Measurements from ENCODE around the gene FOCAD.

FOCAD gene

DNA sequence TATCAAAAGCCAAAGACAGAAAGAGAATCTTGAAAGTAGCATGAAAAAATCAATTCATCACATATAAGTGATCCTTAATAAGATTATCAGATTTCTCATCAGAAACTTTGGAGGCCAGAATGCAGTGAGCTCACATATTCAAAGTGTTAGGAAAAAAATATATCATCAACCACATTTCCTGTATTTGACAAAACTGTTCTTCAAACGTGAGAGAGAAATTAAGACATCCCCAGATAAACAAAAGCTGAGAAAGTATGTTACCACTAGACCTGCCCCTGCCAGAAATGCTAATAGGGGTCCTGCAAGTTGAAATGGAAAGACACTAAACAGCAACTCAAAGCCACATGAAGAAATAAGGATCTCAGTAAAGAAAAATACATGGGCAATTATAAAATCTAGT lies 317.5 kb downstream of the FOCAD start:
- Mint-ChIP-seq H3K9me3 (peaks cover 9% of the 10 kb centered on the region), H3K27me3 (no peaks in the 10 kb centered on the region), H3K4me3 (no peak overlapping the region), H3K36me3 (ENCODE audit: low read depth) (peaks cover 54% of the 10 kb centered on the region), H3K4me1 (ENCODE audit: low read depth) (peaks cover 14% of the 10 kb centered on the region), H3K27ac (no peak overlapping the region)
- intact Hi-C loops (cut with micrococcal nuclease), result no loop called here

- Mint-ChIP-seq H3K36me3 (ENCODE audit: low read depth) (peaks cover 58% of the 10 kb centered on the region), H3K27ac (no peak overlapping the region), H3K9me3 (peaks cover 9% of the 10 kb centered on the region), H3K4me3 (no peak overlapping the region), H3K4me1 (ENCODE audit: low read depth) (peaks cover 14% of the 10 kb centered on the region), H3K27me3 (no peaks in the 10 kb centered on the region)
- intact Hi-C loops (cut with micrococcal nuclease), result no loop called here
Measured at GRCh38 chr9:21002040-21002439, 318.0 kb downstream of the FOCAD start.

- H3K4me1 Mint-ChIP-seq (ENCODE audit: low read depth), result peaks cover 11% of the 10 kb centered on the region
- no peaks in the 10 kb centered on the region for H3K9me3 Mint-ChIP-seq
- peaks cover 65% of the 10 kb centered on the region for H3K36me3 Mint-ChIP-seq (ENCODE audit: low read depth)
- no peaks in the 10 kb centered on the region for H3K27me3 Mint-ChIP-seq
- intact Hi-C loops (cut with micrococcal nuclease), result no loop called here
- H3K27ac Mint-ChIP-seq, result no peak overlapping the region
- no peak overlapping the region for H3K4me3 Mint-ChIP-seq
Measured at GRCh38 chr9:21015129-21015815, 331.2 kb downstream of the FOCAD start.

DNA sequence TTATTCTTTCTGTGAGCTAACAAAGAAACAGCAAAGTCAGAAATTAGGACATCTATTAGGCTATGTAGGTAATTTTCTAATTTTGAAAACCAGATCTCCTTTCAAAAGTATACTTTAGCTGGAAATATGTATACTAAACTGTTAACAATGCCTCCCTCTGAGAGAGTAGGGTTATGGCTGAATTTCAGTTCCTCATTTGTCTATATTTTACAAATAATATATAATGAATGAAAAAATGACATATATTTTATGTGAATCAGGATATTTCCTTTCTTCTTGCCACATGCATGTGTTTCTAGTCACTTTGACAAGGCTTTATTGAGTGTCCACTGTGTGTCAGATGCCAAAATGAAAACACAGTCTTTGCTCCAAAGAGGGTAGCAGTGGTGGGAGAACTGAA lies 331.9 kb downstream of the FOCAD start:
- Mint-ChIP-seq H3K36me3 (ENCODE audit: low read depth) (peaks cover 60% of the 10 kb centered on the region), H3K9me3 (no peaks in the 10 kb centered on the region), H3K4me3 (no peak overlapping the region), H3K27me3 (no peaks in the 10 kb centered on the region), H3K4me1 (ENCODE audit: low read depth) (peaks cover 14% of the 10 kb centered on the region), H3K27ac (no peak overlapping the region)
- intact Hi-C loops (cut with micrococcal nuclease), result no loop called here

DNA sequence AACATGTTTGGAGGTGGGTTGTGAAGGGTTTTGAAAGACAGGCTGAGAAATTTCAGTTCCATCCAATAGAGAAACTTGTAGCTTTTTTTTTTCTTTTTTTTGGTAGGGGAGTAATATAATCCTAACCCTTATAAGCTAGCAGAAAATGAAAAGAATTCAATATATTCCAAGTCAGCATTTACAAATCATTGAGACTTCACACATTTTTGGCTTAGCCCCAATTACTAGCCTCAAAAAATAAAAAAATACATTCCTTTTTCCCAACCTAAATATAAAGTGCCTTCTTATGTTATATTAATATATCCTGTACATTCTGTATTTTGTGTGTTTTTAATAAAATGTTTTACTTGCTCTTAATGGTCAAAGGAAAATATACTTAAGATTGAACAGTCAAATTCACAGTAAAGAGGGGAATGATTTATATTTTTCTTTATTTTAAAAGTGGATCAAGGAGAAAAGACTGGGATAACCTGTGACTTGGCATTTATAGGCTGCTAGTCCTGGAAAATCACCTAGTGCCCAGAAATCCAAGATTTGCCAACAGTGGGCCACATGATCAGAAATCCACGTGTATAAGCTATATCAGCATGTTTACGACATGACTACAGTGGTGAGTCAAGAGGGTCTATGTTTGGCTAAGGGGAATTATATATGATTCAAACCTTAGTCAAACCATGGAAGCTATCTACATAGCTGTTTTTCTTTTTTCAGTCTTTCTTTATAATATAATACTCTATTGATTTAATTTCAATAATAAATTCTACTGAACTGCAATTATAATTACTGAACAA lies 332.8 kb downstream of the FOCAD start:
- no peaks in the 10 kb centered on the region for H3K9me3 Mint-ChIP-seq
- no peaks in the 10 kb centered on the region for H3K27me3 Mint-ChIP-seq
- peaks cover 54% of the 10 kb centered on the region for H3K36me3 Mint-ChIP-seq (ENCODE audit: low read depth)
- H3K4me1 Mint-ChIP-seq (ENCODE audit: low read depth), result peaks cover 22% of the 10 kb centered on the region
- intact Hi-C loops (cut with micrococcal nuclease), result no loop called here
- no peak overlapping the region for H3K4me3 Mint-ChIP-seq
- no peak overlapping the region for H3K27ac Mint-ChIP-seq

- intact Hi-C loops (cut with micrococcal nuclease), result no loop called here
- Mint-ChIP-seq H3K27me3 (no peaks in the 10 kb centered on the region), H3K9me3 (no peaks in the 10 kb centered on the region), H3K4me3 (no peak overlapping the region), H3K4me1 (ENCODE audit: low read depth) (peaks cover 22% of the 10 kb centered on the region), H3K27ac (no peak overlapping the region), H3K36me3 (ENCODE audit: low read depth) (peaks cover 42% of the 10 kb centered on the region)
Measured at GRCh38 chr9:21018177-21018576, 334.1 kb downstream of the FOCAD start.

- H3K9me3 Mint-ChIP-seq, result no peaks in the 10 kb centered on the region
- H3K4me3 Mint-ChIP-seq, result peak overlapping the region; percentile 61
- H3K36me3 Mint-ChIP-seq (ENCODE audit: low read depth), result peaks cover 14% of the 10 kb centered on the region
- intact Hi-C loops (cut with micrococcal nuclease), result no loop called here
- peak overlapping the region; percentile 85 for H3K27ac Mint-ChIP-seq
- peaks cover 20% of the 10 kb centered on the region for H3K4me1 Mint-ChIP-seq (ENCODE audit: low read depth)
- H3K27me3 Mint-ChIP-seq, result no peaks in the 10 kb centered on the region
Measured at GRCh38 chr9:21023861-21024260, 339.8 kb downstream of the FOCAD start.

DNA sequence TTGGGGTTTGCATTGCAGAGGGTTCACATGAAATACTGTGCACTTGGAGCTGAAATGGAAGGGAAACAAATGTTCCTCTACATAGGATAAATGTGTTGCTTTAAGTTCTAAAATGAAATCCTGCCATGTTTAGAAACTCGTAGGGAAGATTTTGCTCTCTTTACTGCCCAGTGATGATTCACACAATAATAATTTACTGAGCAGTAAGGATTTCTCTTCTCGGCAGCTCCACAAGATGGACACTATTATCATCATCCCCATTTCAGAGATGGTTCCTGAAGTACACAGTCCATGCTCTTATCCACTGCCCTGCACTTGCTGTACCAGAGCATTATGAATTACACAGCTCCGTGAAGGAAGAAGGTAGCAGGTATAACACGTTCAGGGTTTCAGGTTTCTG lies 343.2 kb downstream of the FOCAD start:
- intact Hi-C loops (cut with micrococcal nuclease), result loop anchor here (5.0 kb wide), 1 partner anchor 45 kb away; no protein-coding TSS in a partner anchor
- H3K27me3 Mint-ChIP-seq, result no peaks in the 10 kb centered on the region
- no peaks in the 10 kb centered on the region for H3K9me3 Mint-ChIP-seq
- H3K36me3 Mint-ChIP-seq (ENCODE audit: low read depth), result peaks cover 7% of the 10 kb centered on the region
- no peak overlapping the region for H3K27ac Mint-ChIP-seq
- no peak overlapping the region for H3K4me3 Mint-ChIP-seq
- H3K4me1 Mint-ChIP-seq (ENCODE audit: low read depth), result peaks cover 11% of the 10 kb centered on the region

- H3K4me3 Mint-ChIP-seq, result no peak overlapping the region
- intact Hi-C loops (cut with micrococcal nuclease), result loop anchor here (5.0 kb wide), 1 partner anchor 46 kb away; no protein-coding TSS in a partner anchor
- H3K27ac Mint-ChIP-seq, result peak overlapping the region; percentile 25
- peaks cover 7% of the 10 kb centered on the region for H3K36me3 Mint-ChIP-seq (ENCODE audit: low read depth)
- H3K27me3 Mint-ChIP-seq, result peaks cover 1% of the 10 kb centered on the region
- peaks cover 8% of the 10 kb centered on the region for H3K9me3 Mint-ChIP-seq
- peaks cover 16% of the 10 kb centered on the region for H3K4me1 Mint-ChIP-seq (ENCODE audit: low read depth)
Measured at GRCh38 chr9:21028466-21028865, 344.4 kb downstream of the FOCAD start.

DNA sequence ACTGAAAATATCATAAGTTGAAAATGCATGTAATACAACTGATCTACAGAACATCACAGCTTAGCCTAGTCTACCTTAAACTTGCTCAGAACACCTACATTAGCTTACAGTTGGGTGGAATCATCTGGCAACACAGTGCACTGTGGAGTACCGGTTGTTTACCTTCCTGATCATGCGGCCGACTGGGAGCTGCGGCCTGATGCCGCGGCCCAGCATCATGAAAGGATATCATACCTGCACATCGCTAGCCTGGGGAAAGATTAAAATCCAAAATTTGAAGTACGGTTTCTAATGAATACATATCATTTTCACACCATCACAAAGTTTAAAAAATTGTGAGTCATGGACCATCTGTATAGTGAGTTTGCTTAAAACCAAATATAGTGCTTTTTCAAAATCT lies 345.6 kb downstream of the FOCAD start:
- Mint-ChIP-seq H3K27me3 (peaks cover 1% of the 10 kb centered on the region), H3K27ac (no peak overlapping the region), H3K4me3 (no peak overlapping the region), H3K4me1 (ENCODE audit: low read depth) (peaks cover 9% of the 10 kb centered on the region), H3K9me3 (peaks cover 8% of the 10 kb centered on the region), H3K36me3 (ENCODE audit: low read depth) (peaks cover 7% of the 10 kb centered on the region)
- intact Hi-C loops (cut with micrococcal nuclease), result loop anchor here (5.0 kb wide), 3 partner anchors 38 to 68 kb away; no protein-coding TSS in a partner anchor

DNA sequence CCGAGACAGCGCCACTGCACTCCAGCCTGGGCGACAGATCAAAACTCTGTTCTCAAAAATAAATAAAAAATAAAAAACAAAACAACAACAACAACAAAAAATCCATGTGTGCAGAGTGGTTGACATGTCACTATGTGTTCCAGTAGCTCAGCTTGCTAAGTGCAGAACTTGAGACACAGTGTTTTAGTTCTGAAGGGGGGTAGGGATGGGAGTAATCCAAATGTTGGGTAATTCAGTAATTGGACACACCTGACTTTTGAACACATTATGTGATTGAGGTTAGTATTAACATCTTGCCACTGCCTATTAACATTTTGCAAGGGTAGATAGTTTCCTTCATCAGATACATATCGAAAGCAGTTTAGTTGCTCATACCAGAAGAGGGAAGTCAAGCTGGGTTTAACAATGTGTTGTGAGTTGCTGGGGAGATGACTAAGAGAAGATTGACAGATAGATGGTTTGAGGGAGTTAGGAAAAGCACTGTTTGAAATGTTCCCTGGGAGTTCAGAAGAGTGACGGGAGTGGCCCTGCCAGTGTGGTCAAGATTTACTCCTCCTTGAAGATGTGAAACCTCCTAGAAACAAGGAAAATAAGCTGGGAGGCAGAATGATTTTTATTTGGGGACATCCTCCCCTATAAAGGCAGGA lies 346.5 kb downstream of the FOCAD start:
- Mint-ChIP-seq H3K36me3 (ENCODE audit: low read depth) (peaks cover 7% of the 10 kb centered on the region), H3K9me3 (peaks cover 8% of the 10 kb centered on the region), H3K27ac (no peak overlapping the region), H3K4me1 (ENCODE audit: low read depth) (peaks cover 9% of the 10 kb centered on the region), H3K4me3 (no peak overlapping the region), H3K27me3 (peaks cover 1% of the 10 kb centered on the region)
- intact Hi-C loops (cut with micrococcal nuclease), result loop anchor here (5.0 kb wide), 2 partner anchors 37 to 67 kb away; no protein-coding TSS in a partner anchor

- intact Hi-C loops (cut with micrococcal nuclease), result loop anchor here (5.0 kb wide), 2 partner anchors 36 to 66 kb away; no protein-coding TSS in a partner anchor
- Mint-ChIP-seq H3K9me3 (peaks cover 8% of the 10 kb centered on the region), H3K27me3 (peaks cover 1% of the 10 kb centered on the region), H3K36me3 (ENCODE audit: low read depth) (peaks cover under 1% of the 10 kb centered on the region), H3K4me1 (ENCODE audit: low read depth) (peaks cover 9% of the 10 kb centered on the region), H3K27ac (no peak within 1 kb of the TSS), H3K4me3 (peak within 1 kb of the TSS; percentile 13)
Measured at GRCh38 chr9:21031091-21031807, 347.2 kb downstream of the FOCAD start, which contains the start of gene HACD4. Gene HACD4 (minus strand): TSS chr9:21031640. CDS start chr9:21031590, 50 bp downstream.

DNA sequence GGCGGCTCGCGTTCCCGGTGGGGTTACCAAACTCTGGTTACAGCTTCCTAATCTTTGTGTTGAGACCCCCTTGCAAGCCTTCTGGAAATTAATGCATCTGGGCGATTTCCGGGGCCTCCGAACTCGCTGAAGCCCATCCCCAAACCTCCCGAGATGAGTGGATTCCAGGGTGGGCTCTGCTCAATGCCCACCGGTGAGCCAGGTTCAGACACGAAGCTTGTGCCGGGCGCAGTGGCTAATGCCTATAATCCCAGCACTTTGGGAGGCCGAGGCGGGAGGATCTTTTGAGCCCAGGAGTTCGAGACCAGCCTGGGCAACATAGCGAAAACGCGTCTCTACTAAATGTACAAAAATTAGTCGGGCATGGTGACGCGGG lies 347.7 kb downstream of the FOCAD start:
- Mint-ChIP-seq H3K36me3 (ENCODE audit: low read depth) (no peaks in the 10 kb centered on the region), H3K4me3 (no peak overlapping the region), H3K9me3 (peaks cover 8% of the 10 kb centered on the region), H3K27ac (no peak overlapping the region), H3K27me3 (peaks cover 1% of the 10 kb centered on the region), H3K4me1 (ENCODE audit: low read depth) (peaks cover 9% of the 10 kb centered on the region)
- intact Hi-C loops (cut with micrococcal nuclease), result loop anchor here (5.0 kb wide), 2 partner anchors 36 to 66 kb away; no protein-coding TSS in a partner anchor
